HG03139 (cell line): Measurements from ENCODE around the gene TMEM79.
A peak's percentile ranks its signal among the peaks of the same experiment; 100 is the strongest.

Source experiments
- ATAC-seq: cut with Tn5 transposase; IDR thresholded peaks from one replicate; pipeline ENCODE4 v1.9.1; 2021; ENCODE audit not compliant: unreplicated experiment

Gene TMEM79

DNA sequence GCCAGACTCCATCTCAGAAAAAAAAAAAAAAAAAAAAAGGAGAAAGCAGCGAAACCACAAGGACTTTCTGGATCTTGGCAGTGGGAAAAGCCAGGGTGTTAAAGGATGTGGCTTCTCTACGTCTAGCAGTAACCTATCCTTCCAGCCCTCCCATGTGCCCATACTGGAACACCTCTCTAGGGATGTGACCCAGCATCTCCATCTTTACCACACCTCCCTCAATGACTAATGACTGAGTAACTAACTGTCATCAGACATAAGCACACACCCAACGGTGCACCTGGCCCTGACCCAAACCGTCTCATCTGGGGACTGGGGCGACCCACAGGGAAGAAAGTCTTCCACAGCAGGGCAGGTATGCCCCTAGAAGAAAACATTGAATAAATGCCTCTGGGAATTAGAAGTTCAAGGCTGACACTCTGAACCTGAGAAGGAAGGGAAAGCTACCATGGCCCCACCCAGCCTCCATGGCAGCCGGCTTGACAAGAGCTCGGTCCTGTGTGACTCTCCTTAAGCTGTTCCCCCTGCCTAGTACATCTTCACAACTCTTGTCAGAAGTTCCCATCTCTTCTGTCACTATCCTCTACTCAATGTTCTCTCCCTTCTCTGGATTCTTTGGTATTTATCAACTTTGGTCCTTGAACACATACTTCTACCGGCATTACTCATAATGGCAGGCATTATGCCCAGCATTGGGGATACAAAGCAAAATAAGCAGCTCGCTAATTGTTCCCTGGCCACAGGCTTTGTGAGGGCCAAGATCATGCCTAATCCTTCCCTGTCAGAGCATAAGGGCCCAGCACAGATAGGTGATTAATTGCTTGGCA is 21.5 kb upstream of the TMEM79 start:
- no peak for ATAC-seq

DNA sequence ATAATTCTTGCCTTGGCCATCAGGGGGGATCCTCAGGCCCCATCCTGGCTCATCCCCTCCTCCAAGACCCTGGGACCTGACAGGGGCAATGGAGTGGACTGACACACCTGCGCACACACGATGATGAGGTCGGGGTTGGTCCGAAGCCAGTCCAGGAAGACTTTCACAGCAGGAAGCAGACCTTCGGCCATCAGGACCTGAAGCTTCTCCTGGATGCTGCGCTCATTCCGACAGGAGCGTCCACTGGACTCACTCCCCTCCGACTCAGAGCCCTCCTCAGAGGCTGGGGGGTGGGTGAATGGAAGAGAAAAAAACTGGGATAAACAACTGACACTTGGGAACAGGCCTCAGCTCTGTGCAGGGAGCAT is 20.9 kb upstream of the TMEM79 start:
- no peak for ATAC-seq

DNA sequence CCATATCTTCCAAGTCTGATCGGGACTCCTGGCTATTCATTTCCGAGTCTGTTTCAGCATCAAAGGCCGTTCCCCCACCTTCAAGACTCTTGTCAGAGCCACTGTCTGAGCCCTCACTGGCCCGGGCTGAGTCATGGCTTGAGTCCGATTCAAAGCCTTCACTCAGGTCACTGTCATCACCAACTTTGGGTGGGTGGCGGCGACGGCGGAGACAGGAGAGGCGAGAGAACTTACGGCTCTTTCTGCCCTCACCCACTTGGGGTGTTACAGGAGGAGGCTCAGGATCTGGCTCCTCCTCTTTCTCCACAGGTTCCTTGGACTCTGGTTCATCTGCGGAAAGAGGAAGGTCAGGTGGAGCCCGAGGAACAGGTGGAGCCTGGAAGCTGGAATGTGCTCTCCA is 18.1 kb upstream of the TMEM79 start:
- ATAC-seq: no peak

DNA sequence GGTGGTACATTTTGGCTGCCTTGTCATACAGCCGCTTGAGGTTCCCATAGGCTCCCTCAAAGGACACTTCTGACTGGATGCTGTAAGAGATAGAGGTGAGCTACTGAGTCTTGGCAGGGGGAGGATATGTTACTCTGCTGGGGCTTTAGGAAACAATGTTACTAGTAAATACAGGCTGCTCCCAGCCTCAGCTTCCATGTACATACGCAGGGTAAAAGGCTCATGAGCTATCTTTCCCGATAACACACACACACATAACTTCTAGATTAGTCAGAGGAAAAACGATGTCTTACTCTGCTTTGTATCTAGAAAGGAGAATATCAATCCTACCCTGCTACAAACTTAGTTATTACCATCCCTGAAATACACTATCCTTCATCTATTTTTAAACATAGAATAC is 15.8 kb upstream of the TMEM79 start:
- no peak for ATAC-seq

DNA sequence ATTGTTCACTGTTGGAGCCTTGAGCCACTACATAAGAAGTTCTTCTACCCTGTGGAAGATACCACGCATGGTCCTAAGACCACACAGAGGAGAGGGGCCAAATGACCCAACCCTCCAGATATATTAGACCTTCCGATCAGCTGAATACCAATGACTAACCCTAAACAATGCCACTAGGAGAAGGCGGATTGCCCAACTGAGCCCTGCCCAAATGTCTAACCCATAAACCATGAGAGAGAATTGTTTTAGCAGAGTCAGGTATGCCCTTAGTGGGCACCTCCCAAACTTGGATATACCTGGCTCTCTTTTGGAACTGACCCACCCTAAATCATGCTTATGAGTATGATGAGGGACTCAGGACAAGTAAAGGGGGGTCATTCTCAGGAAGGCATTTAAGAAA is 13.8 kb upstream of the TMEM79 start:
- no peak for ATAC-seq

DNA sequence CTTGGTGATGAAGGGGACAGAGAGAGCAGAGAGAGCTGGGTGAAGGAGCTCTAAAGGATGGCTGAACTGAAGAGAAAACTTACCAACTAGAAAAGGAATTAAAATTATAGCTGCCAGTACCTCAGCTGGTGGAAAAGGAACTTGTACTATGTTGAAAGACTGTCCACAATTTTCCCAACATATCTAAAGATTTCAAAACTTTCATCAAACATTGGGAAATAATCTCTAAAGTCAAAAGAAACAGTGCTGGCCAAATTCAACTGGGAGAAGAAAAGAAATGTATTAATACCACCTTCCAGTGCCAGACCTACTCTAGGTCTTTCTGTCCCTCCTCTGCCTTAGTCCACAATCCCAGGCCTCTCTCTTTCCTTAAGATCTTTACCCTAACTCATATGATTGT is 7.6 kb upstream of the TMEM79 start:
- ATAC-seq: no peak

DNA sequence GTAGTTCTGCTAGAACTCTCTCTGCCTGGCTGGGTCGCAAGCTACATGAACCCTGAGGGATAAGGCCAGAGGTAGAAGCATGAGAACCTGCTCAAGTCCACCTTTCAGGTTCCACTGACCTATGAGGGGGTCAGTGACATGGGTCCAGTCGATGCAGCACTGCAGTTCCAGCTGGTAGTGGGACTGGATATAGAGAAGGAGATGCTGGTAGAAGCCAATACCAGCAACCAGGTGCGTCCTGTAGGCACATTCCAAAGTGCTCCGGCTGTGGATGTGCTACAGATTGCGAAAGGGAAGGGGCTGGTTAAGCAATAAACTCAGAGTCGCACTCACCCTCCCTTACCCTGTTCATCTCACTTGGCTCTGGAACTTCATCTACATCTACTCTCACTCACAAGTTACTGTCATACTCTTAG is 7.2 kb upstream of the TMEM79 start:
- ATAC-seq: no peak

DNA sequence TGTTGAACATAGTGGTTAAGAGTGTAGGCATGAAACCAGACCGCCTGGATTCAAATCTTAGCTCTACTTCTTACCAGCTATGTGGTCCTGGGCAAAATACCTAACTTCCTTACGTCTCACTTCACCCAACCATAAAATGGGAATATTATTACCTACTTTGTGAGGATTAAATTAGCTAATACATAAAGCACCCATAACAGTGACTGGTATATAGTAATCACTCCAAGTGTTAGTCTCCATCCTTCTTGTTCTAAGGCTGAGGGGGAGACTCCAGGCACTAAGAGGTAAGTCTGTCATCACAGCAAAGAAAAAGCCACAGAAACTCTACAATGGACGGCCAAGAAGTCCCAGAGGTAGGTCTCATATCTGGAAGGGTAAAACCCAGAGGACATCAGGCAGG is 4.3 kb upstream of the TMEM79 start:
- no peak for ATAC-seq

DNA sequence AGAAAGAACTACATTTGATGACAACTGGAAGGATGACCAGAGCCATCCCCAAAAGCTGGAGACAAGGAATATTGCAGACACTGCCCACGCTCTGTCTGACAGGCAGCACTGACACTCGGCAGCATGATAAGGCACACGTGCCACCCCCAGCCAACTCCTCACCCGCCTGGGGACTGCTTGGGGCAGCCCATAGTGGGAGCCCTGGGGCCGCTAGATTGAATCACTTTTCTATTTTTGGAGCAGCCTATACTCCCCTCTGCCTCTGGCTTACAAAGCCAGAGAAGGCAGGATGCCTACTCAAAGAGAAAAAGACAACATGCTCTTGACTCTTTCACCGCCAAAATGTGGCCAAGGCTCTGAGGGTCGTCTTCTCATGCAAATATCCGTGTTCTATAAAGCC is 2.8 kb upstream of the TMEM79 start:
- no peak for ATAC-seq

DNA sequence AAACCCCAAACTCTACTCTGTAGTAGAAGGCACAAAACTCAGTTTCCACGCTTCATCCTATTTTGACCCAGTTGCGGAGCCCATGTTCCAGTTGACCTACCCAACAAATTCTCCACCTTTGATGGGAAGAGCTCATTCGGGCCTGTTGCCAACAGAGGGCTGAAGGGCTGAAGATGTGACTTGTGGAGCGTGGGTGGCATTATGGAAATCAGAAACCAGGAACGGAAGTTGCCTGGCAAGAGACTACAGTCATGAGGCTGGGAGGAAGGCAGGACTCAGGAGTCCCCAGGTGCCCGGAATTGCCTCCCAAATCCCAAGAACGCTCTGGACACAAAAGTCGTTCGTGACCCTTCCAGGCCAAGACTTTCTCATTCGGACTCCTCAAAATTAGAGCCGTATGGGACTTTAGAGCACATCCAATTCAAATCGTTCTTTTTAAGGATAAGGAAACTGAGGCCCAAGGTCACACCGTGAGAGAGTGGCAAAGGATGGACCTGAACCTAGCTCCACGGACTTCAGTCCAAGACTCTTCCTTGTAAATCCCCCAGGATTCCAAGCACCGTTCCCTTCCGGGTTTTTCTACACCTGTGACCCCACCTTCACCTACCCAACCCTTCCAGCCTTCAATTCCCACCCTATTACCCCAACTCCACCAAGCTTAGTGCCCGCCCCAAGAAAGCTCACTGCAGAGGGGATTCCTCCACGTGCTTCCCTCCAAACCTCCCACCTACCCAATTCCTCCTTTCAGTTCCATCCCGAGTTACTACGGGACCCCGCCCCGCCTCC is 2.2 kb upstream of the TMEM79 start:
- no peak for ATAC-seq

DNA sequence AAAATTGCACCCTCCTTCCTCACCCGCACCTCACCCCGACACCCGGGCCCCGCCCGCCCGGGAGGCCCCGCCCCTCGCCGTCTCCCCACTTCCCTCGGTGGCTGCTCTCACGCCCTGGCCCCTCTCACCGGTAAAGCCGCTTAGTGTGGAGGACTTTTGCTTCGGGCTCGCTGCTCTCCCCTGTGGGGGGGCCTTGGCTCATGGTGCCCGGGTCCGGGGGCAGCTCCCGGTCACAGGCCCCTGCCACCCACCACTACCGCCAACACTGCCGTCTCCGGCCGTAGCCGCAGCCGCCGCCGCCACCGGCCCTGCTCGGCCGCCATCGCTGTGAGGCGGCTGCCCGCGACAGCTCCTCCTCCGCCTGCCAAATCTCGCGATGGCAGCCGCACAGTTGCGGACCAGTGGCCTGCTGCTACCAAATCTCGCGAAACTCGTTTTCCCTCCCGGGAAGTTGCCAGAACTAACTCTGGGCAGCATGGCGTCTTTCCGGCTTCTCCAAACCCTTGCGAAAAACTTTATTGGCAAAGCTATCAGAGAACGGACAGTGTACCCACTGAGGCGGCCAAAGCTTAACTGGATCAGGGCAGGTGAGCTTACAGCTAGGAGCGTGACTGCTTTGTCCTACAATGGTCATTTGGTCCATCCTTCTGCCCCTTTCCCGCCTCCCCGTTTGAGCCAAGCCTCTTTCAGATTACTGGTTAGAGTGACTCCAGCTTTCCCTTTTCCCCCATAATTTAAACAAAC is 1.5 kb upstream of the TMEM79 start, which contains the start of gene SMG5:
SMG5 (minus strand) TSS at position 347 of the 744 bp plus-strand sequence; CDS start at position 202, 145 bp downstream.
- peak; percentile 77 for ATAC-seq

DNA sequence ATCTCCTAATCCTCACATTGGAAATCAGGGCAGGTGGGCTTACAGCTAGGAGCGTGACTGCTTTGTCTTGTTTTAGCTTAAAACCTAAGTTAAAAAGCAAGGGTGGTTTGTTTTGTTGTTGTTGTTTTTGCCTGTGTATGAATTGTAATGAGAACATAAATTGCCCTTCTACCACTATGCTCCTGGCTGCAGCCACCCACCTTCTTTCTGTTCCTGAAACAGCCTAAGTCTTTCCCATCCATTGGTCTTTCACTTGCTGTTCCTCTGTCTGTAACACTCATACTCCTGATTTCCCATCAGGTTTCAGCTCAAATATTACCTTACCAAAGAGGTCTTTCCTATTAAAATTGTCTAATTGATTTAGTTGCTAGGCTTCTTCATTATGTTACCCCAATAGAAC is 604 bp upstream of the TMEM79 start:
- ATAC-seq: no peak

DNA sequence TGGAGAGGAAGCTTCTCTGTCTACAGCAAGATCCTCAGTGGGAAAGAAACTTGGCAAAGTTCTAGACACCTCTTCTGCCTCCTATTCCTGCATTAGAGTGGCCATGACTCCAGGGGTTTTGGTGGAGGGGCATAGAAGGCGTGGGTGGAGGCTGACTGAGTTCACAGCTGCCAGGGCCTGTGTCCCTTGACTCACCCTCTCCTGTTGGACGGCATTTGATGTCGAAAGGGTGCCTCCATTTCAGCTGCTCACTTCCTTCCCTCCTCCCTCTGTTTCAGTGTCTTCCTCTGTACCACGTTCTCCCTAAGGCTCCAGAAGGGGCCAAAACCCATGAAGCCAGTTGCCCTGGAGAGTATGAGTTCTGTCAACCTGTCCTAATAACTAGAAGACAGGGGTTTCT is 632 bp downstream of the TMEM79 start:
- ATAC-seq: no peak

DNA sequence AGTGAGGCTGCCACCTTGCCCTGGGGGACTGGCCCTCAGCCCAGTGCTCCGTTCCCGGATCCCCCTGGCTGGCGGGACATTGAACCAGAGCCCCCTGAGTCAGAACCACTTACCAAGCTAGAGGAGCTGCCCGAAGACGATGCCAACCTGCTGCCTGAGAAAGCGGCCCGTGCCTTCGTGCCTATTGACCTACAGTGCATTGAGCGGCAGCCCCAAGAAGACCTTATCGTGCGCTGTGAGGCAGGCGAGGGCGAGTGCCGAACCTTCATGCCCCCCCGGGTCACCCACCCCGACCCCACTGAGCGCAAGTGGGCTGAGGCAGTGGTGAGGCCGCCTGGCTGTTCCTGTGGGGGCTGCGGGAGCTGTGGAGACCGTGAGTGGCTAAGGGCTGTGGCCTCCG is 1.3 kb downstream of the TMEM79 start:
- ATAC-seq: no peak

DNA sequence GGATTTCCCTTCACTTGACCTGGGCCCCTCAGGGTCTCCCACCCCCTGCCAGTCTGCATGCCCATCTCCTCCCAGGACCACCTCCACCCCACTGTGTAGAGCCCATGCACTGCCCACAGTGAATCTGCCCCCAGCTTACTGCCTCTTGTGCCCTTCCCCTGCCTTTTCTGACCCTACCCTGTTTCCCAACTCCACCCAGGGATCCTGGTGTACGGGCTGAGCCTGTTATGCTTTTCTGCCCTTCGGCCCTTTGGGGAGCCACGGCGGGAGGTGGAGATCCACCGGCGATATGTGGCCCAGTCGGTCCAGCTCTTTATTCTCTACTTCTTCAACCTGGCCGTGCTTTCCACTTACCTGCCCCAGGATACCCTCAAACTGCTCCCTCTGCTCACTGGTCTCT is 1.9 kb downstream of the TMEM79 start:
- no peak for ATAC-seq

DNA sequence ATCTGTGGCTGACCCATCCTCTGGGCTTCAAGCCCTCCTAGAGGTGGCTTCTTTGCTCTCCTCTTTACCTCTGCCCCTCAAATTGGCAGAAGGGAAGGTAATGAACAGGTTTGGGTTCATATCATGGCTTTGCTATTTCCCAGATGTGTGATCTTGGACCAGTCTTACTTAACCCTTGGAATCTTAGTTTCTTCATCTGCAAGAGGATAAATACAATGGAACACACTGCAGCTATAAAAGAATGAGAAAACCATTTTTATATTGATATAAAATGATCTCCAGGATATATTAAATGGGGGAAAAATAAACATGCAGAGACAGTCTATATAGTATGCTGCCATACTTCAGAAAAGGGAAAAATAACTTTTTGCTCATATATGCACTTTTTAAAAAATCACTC is 5.7 kb downstream of the TMEM79 start:
- ATAC-seq: no peak

DNA sequence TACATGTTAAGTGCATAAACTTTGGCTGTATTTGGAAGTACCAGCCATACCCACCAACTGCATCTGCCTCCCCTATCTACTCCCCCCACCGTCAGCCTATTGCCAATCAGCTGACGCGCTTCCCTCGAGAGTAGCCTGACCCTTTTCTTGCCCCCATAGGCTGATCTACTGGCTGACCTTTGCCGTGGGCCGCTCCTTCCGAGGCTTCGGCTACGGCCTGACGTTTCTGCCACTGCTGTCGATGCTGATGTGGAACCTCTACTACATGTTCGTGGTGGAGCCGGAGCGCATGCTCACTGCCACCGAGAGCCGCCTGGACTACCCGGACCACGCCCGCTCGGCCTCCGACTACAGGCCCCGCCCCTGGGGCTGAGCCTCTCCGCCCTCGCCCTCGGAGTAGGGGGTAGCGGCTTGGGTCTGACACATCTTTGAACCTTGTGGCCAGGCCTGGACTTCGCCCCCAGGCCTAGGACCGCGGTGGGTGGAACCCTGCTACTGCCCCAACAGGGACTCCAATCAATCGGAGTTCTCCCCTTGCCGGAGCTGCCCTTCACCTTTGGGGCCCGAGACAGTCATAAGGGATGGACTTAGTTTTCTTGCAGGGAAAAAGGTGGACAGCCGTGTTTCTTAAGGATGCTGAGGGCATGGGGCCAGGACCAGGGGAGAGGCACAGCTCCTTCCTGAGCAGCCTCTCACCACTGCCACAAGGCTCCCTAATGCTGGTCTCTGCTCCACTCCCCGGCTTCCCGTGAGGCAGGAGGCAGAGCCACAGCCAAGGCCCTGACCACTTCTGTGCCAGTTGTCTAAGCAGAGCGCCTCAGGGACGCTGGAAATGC is 7.3 kb downstream of the TMEM79 start:
- ATAC-seq: no peak

DNA sequence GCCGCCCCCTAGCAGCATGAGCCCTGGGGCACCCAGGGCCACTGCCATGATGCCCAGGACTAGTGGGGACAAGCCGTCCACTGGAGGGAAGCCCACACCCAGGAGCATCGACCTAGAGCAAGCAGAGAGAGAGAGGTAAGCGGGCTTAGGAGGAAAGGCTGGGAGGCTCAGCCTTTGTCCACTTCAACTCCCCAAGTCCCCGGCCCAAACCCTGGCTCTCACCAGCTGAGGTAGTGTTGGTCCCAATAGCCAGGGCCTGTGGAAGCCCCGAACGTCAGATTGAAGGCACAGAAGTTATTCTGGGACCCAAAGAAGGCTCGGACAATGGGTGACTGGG is 8.9 kb downstream of the TMEM79 start:
- no peak for ATAC-seq

DNA sequence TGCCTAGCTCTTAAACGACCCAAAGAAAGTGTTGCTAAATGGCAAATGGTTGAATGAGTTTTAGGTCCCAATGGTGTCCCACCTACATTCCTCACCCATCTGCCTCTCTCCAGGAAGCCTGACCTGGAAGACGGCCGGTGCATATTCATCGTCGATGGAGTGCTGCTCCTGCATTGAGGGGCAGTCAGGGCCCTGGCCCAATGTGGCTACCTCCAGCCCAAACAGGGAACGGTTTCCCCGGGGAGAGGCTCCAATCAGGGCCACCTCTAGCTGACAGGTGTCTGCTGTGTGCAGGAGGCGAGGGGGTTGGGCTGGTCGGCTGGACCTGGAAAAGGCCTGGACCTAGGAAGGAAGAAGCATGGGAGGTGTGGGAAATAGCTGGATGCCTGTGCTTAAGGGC is 9.8 kb downstream of the TMEM79 start:
- ATAC-seq: no peak

DNA sequence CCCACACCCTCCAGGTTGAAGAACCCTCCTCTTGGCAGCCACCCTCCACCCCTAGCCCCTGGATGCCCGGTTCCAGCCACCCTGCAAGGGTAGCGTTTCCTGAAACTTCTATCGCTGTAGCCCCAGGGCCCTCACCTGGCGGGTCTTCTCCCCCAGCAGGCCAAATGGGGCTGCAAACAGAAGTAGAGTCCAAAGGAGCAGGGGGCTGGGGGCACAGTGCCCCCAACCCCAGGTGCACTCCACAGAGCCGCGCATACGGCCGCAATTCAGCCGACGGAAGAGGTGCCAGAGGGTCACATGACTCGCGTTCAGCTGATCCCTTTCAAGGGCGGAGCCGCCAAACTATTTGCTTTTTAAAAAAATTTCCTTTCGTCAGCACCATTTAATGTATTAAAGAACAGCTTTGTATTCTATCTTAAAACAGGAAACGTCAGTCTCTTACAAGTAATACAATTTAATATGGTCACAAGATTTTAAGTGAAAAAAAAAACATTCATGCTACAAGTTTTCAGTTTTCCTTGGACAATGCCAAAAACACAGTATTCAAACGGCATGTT is 11.3 kb downstream of the TMEM79 start, which contains the start of gene GLMP:
GLMP (minus strand) TSS at position 289 of the 557 bp plus-strand sequence; CDS start at position 255, 34 bp downstream.
- no peak for ATAC-seq
